ENCODE data around the gene NRG3. TPM values are rescaled to one million over a fixed set of nuclear protein-coding genes. Genes with fewer than 3 reads are reported as not detected.
"Not testable (repeated sequence)": the region's sequence is repeated elsewhere in the genome, so short reads cannot be mapped to it uniquely, and the experiment has no call there.

Gene NRG3
- total RNA-seq, 1 experiment from 2014 or later = not detected

DNA sequence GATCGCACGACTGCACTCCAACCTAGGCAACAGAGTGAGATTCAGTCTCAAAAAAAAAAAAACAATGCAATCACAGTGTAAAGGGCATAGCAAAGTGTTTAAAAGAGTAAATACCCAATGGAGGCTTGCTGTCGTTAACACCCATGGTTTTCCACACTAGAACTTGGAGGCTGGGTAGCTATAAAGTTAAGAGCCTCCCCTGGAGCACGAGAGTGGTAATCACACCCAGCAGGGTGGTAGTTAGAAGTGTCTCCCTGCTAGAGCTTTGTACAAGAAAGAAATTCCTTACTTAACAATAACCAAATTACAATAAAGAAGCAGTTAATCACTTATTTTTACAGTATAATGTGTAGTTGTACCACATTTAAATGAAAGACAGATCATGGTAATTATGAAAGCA, 1078.9 kb downstream of the NRG3 start:
- ChIA-PET CTCF (no interaction called here), RAD21 (ENCODE audit: low non-redundant PET in 1 of 2, low total read pairs in 2 of 2, uncharacterized antibody in 2 of 2, unreplicated experiment in 2 of 2) (no interaction called here), POLR2A (no interaction called here)
- no TSS peak for BruUV-seq (replicated peaks)
- Histone ChIP-seq H3K27ac (ENCODE audit: low read depth, low read length) (no peak overlapping the region), H3K4me1 (ENCODE audit: control insufficient read depth in 1 of 2, insufficient read depth in 2 of 2, low read length in 2 of 2) (no peaks in the 10 kb centered on the region), H3K36me3 (ENCODE audit: control insufficient read depth in 1 of 2, insufficient read depth in 2 of 2, low read length in 2 of 2) (no peaks in the 10 kb centered on the region), H3K4me3 (replicated peaks in 1 of 2; ENCODE audit: low read depth in 1 of 2, low read length in 2 of 2) (no peak overlapping the region), H4K20me1 (ENCODE audit: insufficient read depth) (no peaks in the 10 kb centered on the region), H3K27me3 (ENCODE audit: insufficient read depth, low read length) (no peaks in the 10 kb centered on the region), H3K9me3 (ENCODE audit: control insufficient read depth in 1 of 2, insufficient read depth in 1 of 2, low read depth in 1 of 2, low read length in 2 of 2) (peaks cover 0 to 13% of the 10 kb centered on the region in 2 experiments; a peak in 2 of 4 replicates), H3K9ac (ENCODE audit: low read length) (no peak overlapping the region), H3K9me2 (ENCODE audit: insufficient read depth) (no peaks in the 10 kb centered on the region), H3K79me2 (ENCODE audit: insufficient read depth, low read length) (no peaks in the 10 kb centered on the region), H2AFZ (ENCODE audit: low read depth, low read length, poor library complexity, severe bottlenecking) (no peak overlapping the region), H3K4me2 (ENCODE audit: low read length) (no peak overlapping the region)
- TF ChIP-seq TCF7L2 (IDR thresholded peaks at IDR 0.05; ENCODE audit: borderline replicate concordance, extremely low read depth, insufficient read depth, insufficient read length) = no peak
- no peak for TF ChIP-seq SRF (IDR thresholded peaks at IDR 0.05; ENCODE audit: low read depth)
- TF ChIP-seq CBX3 (IDR thresholded peaks at IDR 0.05; ENCODE audit: low read depth) = no peak
- TF ChIP-seq, protein P1, sequence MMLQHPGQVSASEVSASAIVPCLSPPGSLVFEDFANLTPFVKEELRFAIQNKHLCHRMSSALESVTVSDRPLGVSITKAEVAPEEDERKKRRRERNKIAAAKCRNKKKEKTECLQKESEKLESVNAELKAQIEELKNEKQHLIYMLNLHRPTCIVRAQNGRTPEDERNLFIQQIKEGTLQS (IDR thresholded peaks at IDR 0.05) = no peak
- no peak for TF ChIP-seq ZNF274 (IDR thresholded peaks at IDR 0.05; ENCODE audit: low read depth, low read length)
- no peak for TF ChIP-seq JUND (IDR thresholded peaks at IDR 0.05)
- ATAC-seq (no peak), DNase-seq (ENCODE audit: low read depth, low spot score) (no peak)
- intact Hi-C loops (cut with micrococcal nuclease) = no loop called here

GRCh38 chr10:82960421-82961060, 1085.5 kb downstream of the NRG3 start:
- BruUV-seq (replicated peaks); DNase-seq (ENCODE audit: low read depth, low spot score); POLR2A ChIA-PET; RAD21 ChIA-PET (ENCODE audit: low non-redundant PET in 1 of 2, low total read pairs in 2 of 2, uncharacterized antibody in 2 of 2, unreplicated experiment in 2 of 2); H3K4me1 ChIP-seq (ENCODE audit: control insufficient read depth in 1 of 2, insufficient read depth in 2 of 2, low read length in 2 of 2); ATAC-seq; H2AFZ ChIP-seq (ENCODE audit: low read depth, low read length, poor library complexity, severe bottlenecking); H3K4me2 ChIP-seq (ENCODE audit: low read length); H3K79me2 ChIP-seq (ENCODE audit: insufficient read depth, low read length); H3K9ac ChIP-seq (ENCODE audit: low read length); H3K4me3 ChIP-seq (replicated peaks in 1 of 2; ENCODE audit: low read depth in 1 of 2, low read length in 2 of 2); H3K27me3 ChIP-seq (ENCODE audit: insufficient read depth, low read length); H3K27ac ChIP-seq (ENCODE audit: low read depth, low read length); H4K20me1 ChIP-seq (ENCODE audit: insufficient read depth); H3K9me2 ChIP-seq (ENCODE audit: insufficient read depth); intact Hi-C loops (cut with micrococcal nuclease); H3K36me3 ChIP-seq (ENCODE audit: control insufficient read depth in 1 of 2, insufficient read depth in 2 of 2, low read length in 2 of 2); CTCF ChIA-PET: not testable (repeated sequence)
- peaks cover 0 to 18% of the 10 kb centered on the region in 2 experiments; a peak in 2 of 4 replicates for H3K9me3 ChIP-seq (ENCODE audit: control insufficient read depth in 1 of 2, insufficient read depth in 1 of 2, low read depth in 1 of 2, low read length in 2 of 2)
